A549 treated with dexamethasone at 1 μM for 4 hours (cell line): ENCODE results near the gene CDKN2C. TPM values are rescaled to one million over a fixed set of nuclear protein-coding genes. Genes with fewer than 3 reads are reported as not detected.

Experiments
- total RNA-seq: library from RNA; stranded (reverse); fragments of 200-300 nt; extraction: Qiagen RNA extraction; gene quantifications from 5 replicates; pipeline ENCODE4 v1.2.3, GENCODE V29; 2022

CDKN2C gene
- total RNA-seq, result 10.3 to 12.3 TPM (median 11.8 TPM) in 5 replicates

DNA sequence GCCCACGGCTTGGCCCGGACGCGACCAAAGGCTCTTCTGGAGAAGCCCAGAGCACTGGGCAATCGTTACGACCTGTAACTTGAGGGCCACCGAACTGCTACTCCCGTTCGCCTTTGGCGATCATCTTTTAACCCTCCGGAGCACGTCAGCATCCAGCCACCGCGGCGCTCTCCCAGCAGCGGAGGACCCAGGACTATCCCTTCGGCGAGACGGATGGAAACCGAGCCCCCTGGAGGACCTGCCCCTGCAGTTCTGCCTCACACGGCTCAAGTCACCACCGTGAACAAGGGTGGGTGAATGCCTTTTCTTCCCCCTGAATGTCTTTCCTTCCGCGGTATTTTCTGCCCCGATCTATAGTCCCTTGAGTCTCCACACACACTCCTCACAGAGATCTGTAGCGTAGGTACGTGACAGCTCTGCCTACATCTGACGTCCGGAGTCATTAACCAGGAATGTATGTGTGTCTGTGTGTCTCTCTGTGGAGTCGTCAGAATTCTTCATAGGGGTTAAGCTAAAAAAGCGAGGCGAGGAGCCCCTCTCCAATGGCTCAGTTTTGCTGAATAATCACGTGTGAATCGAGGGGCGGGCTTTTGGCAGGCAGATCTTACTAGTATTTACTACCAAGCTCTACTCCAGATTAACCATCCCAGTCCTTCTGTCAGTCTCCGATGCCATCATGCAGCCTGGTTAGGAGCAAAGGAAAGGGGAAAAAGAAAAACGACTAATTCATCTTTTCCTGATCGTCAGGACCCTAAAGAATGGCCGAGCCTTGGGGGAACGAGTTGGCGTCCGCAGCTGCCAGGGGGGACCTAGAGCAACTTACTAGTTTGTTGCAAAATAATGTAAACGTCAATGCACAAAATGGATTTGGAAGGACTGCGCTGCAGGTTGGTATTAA lies at the start of gene CDKN2C:
TSS of gene CDKN2C (plus strand) at position 635 of the 898 bp plus-strand sequence. CDS start at position 759, 124 bp downstream.

GRCh38 chr1:50959913-50960844 lies 9.9 kb upstream of the CDKN2C start, which contains the start of gene FAF1:
Gene FAF1, minus strand, starts transcription at chr1:50960267. Its CDS starts 456 bp downstream, at chr1:50959811.

Other genes starting within 250 kb of the CDKN2C start
- gene FAF1, start 10.0 kb upstream of the CDKN2C start, total RNA-seq, result 34.6 to 44.8 TPM (median 37.8 TPM) in 5 replicates
- not detected in 5 replicates for gene C1orf185, start 132.0 kb downstream of the CDKN2C start, total RNA-seq